SK-N-DZ (cell line): ENCODE measurements around the gene LETM1.

Source experiments
- DNase-seq: peaks from one replicate; pipeline ENCODE4 v3.0.0-alpha.2; 2015; ENCODE audit warnings: low spot score

Gene LETM1

DNA sequence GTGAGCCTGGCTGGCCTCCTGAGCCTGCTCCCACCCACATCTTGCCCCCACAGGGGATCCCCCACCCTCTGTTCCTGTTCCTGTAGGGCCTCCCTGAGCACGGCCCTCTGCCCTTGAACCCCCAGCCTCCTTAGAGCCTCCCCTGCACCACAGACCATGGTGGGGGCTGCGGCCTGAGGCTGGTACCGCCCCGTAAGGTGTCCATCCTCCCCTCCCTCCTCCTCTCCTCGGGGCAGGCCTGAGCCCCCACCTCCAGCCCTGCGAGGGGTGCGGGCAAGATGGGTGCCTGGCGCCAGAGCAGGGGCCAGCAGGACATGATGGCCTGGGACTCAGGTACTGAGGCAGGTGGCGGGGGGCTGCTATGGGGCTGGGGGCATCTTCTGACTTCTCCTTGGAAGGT lies 91.3 kb downstream of the LETM1 start:
- DNase-seq: no peak

DNA sequence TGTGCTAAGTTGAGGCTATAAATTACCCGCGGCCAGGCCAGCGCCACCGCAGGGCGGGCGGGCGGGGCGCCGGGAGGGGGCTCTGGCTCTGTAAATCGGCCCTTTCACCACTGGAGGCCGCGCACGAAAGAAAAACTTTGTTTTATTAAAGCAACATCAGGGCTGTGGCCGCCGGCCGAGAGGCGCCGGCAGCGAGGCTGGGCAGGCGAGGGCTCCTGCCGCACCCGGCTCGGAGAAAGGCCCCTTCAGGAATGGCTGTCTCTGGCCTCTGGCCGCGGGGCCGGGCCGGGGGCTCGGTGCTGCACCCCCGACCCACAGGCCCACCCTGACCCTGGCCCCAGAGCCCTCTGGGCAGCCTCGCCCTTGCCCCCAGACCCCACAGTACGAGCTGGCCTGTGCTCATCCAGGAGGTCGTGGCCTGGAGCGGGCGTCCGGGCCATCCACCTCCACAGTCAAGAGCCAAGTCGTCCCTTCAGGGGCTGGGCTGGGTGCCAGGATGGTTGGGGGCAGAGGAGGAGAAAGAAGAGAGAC lies 92.3 kb downstream of the LETM1 start:
- no peak for DNase-seq

DNA sequence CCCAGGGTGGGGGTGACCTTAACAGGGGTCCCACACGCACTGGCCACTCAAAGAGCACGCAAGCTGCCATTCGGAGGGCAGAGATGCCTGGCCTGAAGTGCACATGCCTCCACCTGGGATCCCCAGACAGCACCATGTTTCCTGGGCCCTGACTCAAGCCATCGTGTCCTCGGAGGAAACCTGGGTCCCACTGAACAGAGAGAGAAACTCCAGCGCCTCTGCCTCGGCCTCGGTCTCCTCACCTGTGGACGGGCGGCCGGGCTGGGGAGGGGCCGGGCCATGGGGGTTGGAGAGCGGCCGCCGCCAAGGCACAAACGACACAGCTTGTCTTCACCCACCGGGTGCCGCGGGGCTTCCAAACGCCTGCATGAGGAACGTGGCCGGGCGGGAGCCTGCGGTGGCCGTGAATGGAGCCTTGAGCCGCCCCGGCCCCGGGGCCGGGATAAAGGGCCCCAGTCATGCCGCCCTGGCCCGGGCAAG lies 92.8 kb downstream of the LETM1 start:
- DNase-seq: no peak

DNA sequence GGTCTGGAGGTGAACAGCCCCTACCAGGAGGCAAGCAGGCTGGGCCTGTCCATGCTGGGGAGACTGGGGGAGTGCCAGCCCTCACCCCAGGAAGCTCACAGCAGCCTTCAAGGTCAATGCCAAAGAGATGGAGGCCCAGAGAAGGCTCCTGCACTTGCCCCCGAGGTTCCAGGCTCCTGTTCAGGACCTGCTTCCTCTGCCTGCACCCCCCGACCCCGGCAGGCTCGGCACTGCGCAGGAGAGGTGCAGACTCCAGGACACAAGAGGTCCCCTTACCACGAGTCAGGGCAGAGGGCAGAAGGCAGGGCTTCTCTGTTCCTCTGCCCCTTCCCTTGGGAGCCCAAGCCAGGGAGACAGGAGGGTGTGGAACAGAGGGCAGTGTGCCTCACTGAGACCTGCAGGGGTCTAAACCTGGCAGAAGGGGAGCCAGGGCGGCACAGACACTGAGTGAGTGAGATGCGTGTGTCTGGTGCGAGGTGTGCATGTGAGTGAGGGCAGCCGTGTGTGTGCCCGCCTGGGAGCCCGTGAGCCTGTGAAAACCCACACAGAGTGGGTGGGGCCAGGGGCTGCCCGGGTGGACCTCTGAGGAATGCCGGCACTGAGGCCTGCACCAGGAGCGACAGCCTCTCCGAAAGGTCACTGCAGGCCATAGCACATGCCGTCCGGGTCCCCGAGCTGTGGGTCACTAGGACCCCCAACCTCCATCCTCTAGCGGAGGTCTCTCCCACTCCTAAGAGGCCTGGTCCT lies 93.5 kb downstream of the LETM1 start:
- no peak for DNase-seq
